ENCODE measurements around the gene PKD1. TPM values are rescaled to one million over a fixed set of nuclear protein-coding genes. Genes with fewer than 3 reads are reported as not detected.

Gene PKD1
- total and polyA plus RNA-seq, 7 donors: 10.6 to 372 (median 81.6) TPM

GRCh38 chr16:2170587-2171435 lies 35.1 kb upstream of the PKD1 start:
- 94 to 95% methylated on average over 47 of the region's 47 CpGs for WGBS, 2 donors
- peaks cover 21 to 100% (median 67%) of the 10 kb centered on the region in 4 donors for H3K36me3 ChIP-seq
- H3K4me3 ChIP-seq: peak overlapping the region in 3 of 4 donors; percentile 12 to 27 (median 22)
- H3K27ac ChIP-seq: peak overlapping the region in 1 of 4 donors; percentile 37
- H3K9me3 ChIP-seq: no peaks in the 10 kb centered on the region
- TF ChIP-seq CTCF (IDR thresholded peaks at IDR 0.05) (no peak), EP300 (IDR thresholded peaks at IDR 0.05) (no peak), POLR2A (IDR thresholded peaks at IDR 0.05) (no peak), POLR2AphosphoS5 (IDR thresholded peaks at IDR 0.05) (no peak)
- intact Hi-C loops (cut with DNase I): no loop called here
- H3K27me3 ChIP-seq: no peaks in the 10 kb centered on the region
- no peak for DNase-seq
- H3K4me1 ChIP-seq: no peaks in the 10 kb centered on the region

- Histone ChIP-seq H3K27ac (peak overlapping the region in 2 of 4 donors; percentile 33 to 37), H3K4me3 (peak overlapping the region in 3 of 4 donors; percentile 12 to 27 (median 22)), H3K27me3 (no peaks in the 10 kb centered on the region), H3K4me1 (no peaks in the 10 kb centered on the region), H3K36me3 (peaks cover 14 to 96% (median 63%) of the 10 kb centered on the region in 4 donors), H3K9me3 (no peaks in the 10 kb centered on the region)
- intact Hi-C loops (cut with DNase I): no loop called here
- no peak for TF ChIP-seq CTCF (IDR thresholded peaks at IDR 0.05)
- peak in 2 of 4 donors; percentile 20 to 29 for TF ChIP-seq POLR2AphosphoS5 (IDR thresholded peaks at IDR 0.05)
- TF ChIP-seq EP300 (IDR thresholded peaks at IDR 0.05): no peak
- DNase-seq: no peak
- WGBS, 2 donors: 90 to 92% methylated on average over 18 of the region's 18 CpGs
Observed at GRCh38 chr16:2170080-2170479, 34.4 kb upstream of the PKD1 start.

DNA sequence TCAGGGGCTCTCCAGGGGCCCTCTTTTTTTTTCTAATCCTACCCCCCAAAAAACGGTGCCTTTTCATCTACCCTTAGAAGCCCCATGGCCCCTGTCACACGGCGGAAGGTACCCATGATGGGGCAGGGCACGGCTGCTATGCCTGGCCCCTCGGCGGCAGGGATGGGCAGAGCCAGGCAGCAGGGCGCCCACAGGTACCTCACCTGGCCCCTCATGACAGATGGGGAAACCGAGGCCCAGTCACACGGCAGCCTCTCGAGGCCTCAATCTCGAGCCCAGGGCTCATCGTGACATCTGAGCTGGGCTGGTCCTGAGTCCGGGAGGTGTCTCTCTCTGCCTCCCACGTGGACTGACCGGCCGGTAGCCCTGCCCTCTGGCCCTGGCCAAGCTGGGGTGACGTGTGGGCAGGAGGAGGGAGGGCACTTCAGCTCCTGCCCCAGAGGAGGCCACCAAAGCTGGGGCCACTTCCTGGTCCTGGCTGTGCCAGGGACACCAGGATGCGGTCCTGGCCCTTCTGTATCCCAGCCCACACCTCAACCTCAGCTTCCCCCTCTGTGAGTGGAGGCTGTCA lies 31.5 kb upstream of the PKD1 start:
- H3K27me3 ChIP-seq: no peaks in the 10 kb centered on the region
- H3K4me3 ChIP-seq: no peak overlapping the region
- intact Hi-C loops (cut with DNase I): no loop called here
- no peak for DNase-seq
- TF ChIP-seq EP300 (IDR thresholded peaks at IDR 0.05): no peak
- no peak for TF ChIP-seq POLR2AphosphoS5 (IDR thresholded peaks at IDR 0.05)
- TF ChIP-seq CTCF (IDR thresholded peaks at IDR 0.05): no peak
- TF ChIP-seq POLR2A (IDR thresholded peaks at IDR 0.05): no peak
- peaks cover 0 to 8% (median 2%) of the 10 kb centered on the region in 4 donors for H3K4me1 ChIP-seq
- H3K9me3 ChIP-seq: no peaks in the 10 kb centered on the region
- 94% methylated on average over 18 of the region's 18 CpGs for WGBS, 2 donors
- H3K27ac ChIP-seq: no peak overlapping the region
- peaks cover 0 to 72% (median 40%) of the 10 kb centered on the region in 4 donors for H3K36me3 ChIP-seq

DNA sequence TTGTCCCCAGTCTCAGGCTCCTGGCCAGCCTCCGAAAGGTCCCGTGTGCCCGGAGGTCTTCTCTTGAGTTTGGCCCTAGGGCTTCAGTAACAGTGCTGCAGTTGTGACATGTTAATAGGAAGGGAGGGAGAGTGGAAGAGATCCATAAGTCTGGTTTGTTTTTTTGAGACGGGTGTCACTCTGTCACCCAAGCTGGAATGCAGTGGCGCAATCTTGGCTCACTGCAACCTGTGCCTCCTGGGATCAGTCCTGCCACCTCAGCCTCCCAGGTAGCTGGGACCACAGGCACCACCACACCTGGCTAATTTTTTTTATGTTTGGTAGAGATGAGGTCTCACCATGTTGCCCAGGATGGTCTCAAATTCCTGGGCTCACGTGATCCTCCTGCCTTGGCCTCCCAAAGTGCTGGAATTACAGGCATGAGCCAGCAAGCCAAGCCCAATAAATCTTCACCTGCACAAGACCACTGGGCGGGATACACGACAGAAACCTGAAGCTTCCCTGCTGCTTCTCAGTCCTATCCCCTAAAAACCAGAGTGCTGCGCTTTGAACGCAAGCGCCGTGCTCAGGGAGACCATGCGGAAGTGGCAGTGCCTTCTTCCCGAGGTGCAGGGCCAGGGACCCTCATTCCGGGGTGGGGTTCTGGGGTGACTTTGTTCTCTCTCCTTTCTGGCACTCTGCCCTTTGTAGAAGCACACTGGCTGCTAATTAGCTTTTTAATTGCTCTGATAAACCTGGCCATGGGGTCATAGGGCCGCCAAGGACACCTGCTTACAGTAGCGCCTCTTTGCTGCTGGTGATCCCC lies 30.8 kb upstream of the PKD1 start:
- intact Hi-C loops (cut with DNase I): no loop called here
- TF ChIP-seq POLR2A (IDR thresholded peaks at IDR 0.05) (no peak), EP300 (IDR thresholded peaks at IDR 0.05) (no peak), POLR2AphosphoS5 (IDR thresholded peaks at IDR 0.05) (no peak), CTCF (IDR thresholded peaks at IDR 0.05) (no peak)
- no peaks in the 10 kb centered on the region for H3K9me3 ChIP-seq
- no peak overlapping the region for H3K27ac ChIP-seq
- WGBS, 2 donors: 82 to 93% methylated on average over 17 of the region's 17 CpGs
- H3K36me3 ChIP-seq: peaks cover 0 to 65% (median 35%) of the 10 kb centered on the region in 4 donors
- H3K27me3 ChIP-seq: no peaks in the 10 kb centered on the region
- peaks cover 0 to 13% (median 8%) of the 10 kb centered on the region in 4 donors for H3K4me1 ChIP-seq
- no peak for DNase-seq
- H3K4me3 ChIP-seq: no peak overlapping the region

Measured in sigmoid colon (tissue), 7 donors.